HG03103 (cell line): Measurements from ENCODE around the gene POLR3E.

ENCODE experiments used
- ATAC-seq: cut with Tn5 transposase; IDR thresholded peaks from one replicate; pipeline ENCODE4 v1.9.1; 2021; ENCODE audit warnings: low read depth; ENCODE audit not compliant: unreplicated experiment

The POLR3E gene

DNA sequence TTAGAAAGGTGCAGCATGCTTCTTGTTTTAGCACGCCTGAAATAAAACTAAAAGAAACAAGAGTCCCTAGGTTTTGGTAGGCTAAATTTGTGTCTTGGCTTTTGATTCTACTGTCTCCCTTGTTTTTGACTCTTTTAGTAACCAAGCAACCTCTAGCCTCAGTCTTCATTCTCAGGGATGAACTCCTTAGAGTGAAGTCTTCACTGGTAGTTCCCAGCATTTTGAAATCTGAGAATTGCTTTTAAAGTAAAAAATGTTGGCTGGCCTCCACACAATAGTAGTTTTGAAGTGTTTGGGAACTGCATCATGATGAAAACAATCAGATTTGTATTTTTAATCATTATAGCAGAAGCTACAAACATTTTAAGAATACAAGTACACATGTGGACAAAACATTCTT lies 83.3 kb downstream of the POLR3E start:
- no peak for ATAC-seq

DNA sequence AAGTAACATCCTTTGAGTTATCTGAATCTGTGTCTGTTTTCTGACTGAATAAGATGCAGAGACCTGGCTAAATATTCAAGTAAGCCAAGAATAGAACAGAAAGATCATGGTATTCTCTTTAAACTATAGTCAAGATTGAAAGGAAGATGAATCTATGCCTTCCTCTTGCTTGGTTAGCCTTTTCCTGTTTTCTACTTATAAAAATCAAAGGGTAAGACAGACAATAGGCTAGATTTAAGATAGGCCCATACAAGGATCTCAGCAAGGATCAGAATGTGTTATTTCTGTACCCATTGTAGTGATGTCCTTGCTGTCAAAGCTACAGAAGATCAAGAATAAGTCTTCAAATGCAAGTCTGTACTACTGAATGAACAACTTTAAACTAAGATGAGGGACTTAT lies 84.2 kb downstream of the POLR3E start:
- no peak for ATAC-seq

GRCh38 chr16:22383827-22384226 lies 86.6 kb downstream of the POLR3E start:
- no peak for ATAC-seq
